NB4 (cell line): Measurements from ENCODE around the gene ATXN1.
A peak's percentile ranks its signal among the peaks of the same experiment; 100 is the strongest.

ENCODE experiments used
- DNase-seq: peaks from one replicate; pipeline ENCODE4 v3.0.0; 2010; ENCODE audit warnings: low read depth
- H3K4me3 ChIP-seq: one replicate; pipeline ENCODE4 v1.5.1; 2011; ENCODE audit warnings: mild to moderate bottlenecking, low read depth, low read length, moderate library complexity
- CTCF ChIP-seq: IDR thresholded peaks from one replicate; pipeline ENCODE4 v1.5.1; 2012; ENCODE audit warnings: low read depth, low read length
- MAX ChIP-seq: IDR thresholded peaks from 2 replicates; pipeline ENCODE4 v1.6.1; 2011; ENCODE audit warnings: low read depth, low read length
- MYC ChIP-seq: IDR thresholded peaks from 2 replicates; pipeline ENCODE4 v1.6.1; 2011; ENCODE audit warnings: low read depth, low read length
- POLR2A ChIP-seq: IDR thresholded peaks from 2 replicates; pipeline ENCODE4 v1.6.1; 2011; ENCODE audit warnings: mild to moderate bottlenecking; ENCODE audit not compliant: insufficient read length; ENCODE audit errors: extremely low read depth

Gene ATXN1

GRCh38 chr6:16594849-16595248 is 166.4 kb downstream of the ATXN1 start:
- DNase-seq, result no peak
- no peak overlapping the region for H3K4me3 ChIP-seq
- no peak for TF ChIP-seq CTCF
- TF ChIP-seq MAX, result no peak
- no peak for TF ChIP-seq MYC
- no peak for TF ChIP-seq POLR2A

GRCh38 chr6:16592223-16592911 is 168.9 kb downstream of the ATXN1 start:
- TF ChIP-seq POLR2A, result no peak
- TF ChIP-seq MYC, result no peak
- no peak for TF ChIP-seq MAX
- no peak for TF ChIP-seq CTCF
- no peak overlapping the region for H3K4me3 ChIP-seq

GRCh38 chr6:16591396-16592222 is 169.7 kb downstream of the ATXN1 start:
- no peak for TF ChIP-seq POLR2A
- no peak for TF ChIP-seq MAX
- TF ChIP-seq MYC, result no peak
- TF ChIP-seq CTCF, result no peak
- peak; percentile 21 for DNase-seq
- no peak overlapping the region for H3K4me3 ChIP-seq

More at GRCh38 chr6:16592223-16592911, 168.9 kb downstream of the ATXN1 start:
- DNase-seq, result no peak

- no peak for TF ChIP-seq CTCF
- TF ChIP-seq POLR2A, result no peak
- peak; percentile 85 for TF ChIP-seq MYC
- peak; percentile 82 for TF ChIP-seq MAX
- peak overlapping the region; percentile 47 for H3K4me3 ChIP-seq
- DNase-seq, result peak; percentile 86
These were observed 175.5 kb downstream of the ATXN1 start for GRCh38 chr6:16585805-16586204.

- TF ChIP-seq CTCF, result no peak
- no peak for DNase-seq
- no peak overlapping the region for H3K4me3 ChIP-seq
These were observed 178.0 kb downstream of the ATXN1 start for GRCh38 chr6:16583144-16583762.
